ENCODE data around the gene NIM1K.
"Not testable (repeated sequence)": the region's sequence is repeated elsewhere in the genome, so short reads cannot be mapped to it uniquely, and the experiment has no call there.

Gene NIM1K
- total RNA-seq, result 0 to 0.16 (median 0.10) reads per million in 18 experiments

DNA sequence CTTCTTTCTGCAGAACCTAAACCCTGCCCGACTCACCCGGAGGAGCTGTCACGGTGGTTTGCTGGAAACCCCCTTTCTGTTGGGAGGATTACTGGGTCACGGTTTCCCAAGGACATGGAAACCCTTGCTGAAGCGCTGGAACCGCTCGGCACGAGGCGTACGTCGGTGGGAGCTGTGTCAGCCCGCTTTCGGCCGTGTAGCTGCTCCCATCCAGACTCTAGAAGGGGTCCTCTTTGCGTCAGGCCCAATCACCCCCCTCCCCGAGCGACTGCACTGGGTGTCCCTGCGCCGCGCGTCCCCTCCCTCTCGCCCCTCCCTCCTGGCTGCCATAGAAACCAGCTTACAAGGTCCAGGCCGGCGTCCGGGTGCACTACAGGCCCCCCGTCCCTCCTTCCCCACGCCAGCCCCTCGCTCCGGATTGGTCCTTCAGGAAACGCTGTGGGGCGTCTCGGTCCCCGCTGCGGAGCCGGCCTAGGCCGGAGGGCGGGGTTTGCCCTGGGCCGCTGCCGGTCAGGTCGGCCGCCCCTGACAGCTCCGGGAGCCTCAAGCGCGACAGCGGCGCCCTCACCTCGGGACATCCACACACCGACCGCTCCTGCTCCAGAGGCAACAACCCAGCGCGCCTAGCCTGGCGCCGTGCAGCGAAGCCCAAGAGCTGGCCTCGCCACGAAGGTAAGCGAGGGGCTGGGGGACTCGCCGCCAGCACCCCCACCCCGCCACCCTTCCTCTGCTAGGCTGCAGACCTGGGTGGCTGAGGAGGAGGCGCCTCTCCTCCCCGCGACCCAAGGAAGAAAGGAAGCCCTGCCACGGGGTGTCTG lies at the start of gene NIM1K:
NIM1K (plus strand) TSS at position 486 of the 818 bp plus-strand sequence. CDS start 53,551 bp downstream, outside the sequence.
- DNase-seq, result no peak

DNA sequence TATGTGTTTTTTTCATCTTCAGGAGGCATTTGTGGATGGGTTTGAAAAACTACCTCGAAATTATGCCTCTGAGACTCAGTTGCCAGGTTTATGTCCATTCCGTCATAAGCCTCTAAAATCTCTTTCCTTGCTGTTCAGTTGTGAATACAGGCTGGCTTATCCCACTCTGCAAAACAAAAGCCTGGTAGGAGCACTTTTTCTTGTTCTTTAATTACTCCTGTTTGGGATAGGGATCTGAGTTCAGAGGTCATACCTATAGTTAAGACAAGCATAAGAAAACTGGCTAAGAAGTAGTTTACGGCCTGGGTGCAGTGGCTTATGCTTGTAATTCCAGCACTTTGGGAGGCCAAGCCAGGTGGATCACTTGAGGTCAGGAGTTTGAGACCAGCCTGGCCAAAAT lies 47.0 kb upstream of the NIM1K start:
- DNase-seq, result no peak

DNA sequence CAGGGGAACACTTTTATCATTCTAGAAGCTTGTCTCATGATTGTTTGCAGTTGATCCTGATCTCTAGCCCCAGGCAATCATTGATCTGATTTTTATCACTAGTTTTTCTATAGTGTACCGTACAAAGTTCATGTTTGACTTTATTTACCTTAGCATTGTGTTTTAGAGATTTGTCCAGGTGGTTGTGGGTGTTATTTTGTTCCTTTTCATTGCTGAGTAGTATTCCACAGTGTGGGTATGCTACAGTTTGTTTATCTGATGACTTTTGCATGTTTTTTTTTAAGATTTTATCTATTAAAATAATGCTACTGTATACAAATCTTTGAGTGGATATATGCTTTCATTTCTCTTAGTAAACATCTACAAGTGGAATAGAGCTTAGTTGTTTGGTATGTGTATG lies 45.1 kb upstream of the NIM1K start:
- no peak for DNase-seq

DNA sequence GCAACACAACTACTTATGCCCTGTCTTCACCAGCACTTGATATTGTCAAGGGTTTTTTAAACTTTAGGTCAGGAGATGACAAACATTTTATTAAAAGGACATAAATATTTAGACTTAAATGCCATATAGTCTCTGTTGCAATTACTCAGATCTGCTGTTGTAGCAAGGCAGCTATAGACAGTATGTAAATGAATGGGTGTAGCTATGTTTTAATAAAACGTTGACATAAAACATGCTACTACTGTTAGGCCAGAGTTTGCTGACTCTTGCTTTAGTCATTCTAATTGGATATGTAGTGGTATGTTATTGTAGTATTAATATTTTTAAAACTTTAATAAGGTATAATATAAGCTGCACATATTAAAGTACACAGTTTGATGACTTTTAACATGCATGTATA lies 43.6 kb upstream of the NIM1K start:
- no peak for DNase-seq

DNA sequence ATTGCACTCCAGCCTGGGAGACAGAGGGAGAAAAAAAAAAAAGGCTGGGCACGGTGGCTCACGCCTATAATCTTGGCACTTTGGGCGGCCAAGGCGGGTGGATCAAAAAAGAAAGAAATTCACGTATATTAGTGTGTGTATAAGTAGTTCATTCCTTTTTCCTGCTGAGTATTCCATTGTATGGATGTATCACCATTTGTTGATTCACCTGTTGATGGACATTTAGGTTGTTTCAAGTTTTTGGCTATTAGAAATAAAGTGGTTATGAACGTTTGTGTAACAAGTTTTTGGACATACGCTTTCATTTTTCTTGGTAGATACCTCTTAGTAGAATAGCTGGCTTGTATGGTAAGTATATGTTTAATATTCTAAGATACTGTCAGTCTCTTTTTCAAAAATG lies 42.8 kb upstream of the NIM1K start:
- DNase-seq, result no peak

DNA sequence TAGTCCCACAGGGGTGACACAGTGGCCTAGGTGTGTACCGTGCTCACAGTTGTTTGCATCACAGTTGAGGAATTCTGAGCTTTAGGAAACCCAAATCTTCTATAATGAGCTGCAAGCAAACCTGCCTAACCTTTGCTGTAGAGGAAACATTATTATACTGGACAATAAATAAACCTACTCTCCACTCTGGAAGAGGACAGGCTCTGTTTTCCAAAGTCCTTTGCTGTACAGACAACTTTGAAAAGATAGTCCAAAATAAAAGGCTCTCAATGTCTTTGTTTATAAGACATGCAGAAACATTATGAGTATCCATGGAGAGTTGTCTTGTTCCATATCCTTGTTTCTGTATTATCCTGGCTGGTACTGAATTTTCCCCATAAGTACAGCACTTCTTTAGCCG lies 42.0 kb upstream of the NIM1K start:
- no peak for DNase-seq

DNA sequence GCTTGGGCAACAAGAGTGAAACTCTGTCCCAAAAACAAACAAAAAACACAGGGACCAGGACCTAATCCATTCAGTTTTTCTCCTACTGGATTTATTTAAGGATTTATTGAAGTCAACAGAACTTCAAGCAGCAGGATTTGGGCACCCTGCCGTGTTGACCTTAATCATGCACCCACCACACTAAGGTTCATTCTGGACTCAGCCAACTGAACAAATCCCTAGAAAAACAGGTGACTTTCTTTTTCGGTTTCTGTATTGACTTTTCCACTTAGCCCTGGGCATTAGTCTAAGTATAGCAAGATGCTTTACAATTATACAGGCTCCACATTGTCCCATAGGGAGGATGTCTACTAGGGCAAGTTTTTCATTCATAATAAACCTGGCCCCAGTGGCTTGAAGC lies 41.3 kb upstream of the NIM1K start:
- DNase-seq, result no peak

DNA sequence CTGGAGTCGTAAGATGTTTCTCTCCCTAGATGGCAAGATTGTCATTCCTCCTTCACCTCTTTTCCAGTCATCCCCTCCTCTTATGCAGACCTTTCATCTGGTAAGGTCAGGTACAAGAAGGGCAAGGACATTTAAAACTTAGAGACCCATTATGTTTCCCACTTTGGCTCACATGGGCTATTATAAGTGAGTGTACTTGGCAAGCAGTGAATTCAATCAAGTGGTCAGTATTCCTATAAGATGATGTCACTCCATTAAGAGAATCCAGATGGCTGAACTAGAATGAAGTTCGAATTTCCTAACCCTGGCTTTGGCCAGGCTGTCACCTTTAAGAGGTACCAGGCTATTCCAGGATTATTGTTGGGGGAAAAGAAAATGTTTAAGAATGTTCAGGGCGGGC lies 39.1 kb upstream of the NIM1K start:
- no peak for DNase-seq

DNA sequence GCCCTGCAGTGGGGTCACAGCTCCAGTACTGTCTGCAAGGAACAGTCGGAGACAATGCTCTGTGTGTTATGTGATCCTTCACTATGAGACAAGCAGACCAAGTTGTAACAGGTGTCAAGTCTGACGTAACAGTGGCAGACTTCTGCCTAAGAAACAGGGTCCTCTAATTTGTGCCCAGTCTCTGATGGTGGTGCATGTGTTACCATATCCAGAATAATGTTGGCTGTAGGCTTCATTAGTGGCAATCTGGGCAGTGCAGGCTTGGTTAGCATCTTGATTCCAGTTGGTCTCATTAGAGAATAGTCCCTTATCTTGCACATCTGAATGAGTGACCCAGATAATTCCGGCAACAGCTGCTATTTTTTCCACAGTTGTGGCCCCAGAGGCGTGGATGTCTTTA lies 37.6 kb upstream of the NIM1K start:
- DNase-seq, result no peak

DNA sequence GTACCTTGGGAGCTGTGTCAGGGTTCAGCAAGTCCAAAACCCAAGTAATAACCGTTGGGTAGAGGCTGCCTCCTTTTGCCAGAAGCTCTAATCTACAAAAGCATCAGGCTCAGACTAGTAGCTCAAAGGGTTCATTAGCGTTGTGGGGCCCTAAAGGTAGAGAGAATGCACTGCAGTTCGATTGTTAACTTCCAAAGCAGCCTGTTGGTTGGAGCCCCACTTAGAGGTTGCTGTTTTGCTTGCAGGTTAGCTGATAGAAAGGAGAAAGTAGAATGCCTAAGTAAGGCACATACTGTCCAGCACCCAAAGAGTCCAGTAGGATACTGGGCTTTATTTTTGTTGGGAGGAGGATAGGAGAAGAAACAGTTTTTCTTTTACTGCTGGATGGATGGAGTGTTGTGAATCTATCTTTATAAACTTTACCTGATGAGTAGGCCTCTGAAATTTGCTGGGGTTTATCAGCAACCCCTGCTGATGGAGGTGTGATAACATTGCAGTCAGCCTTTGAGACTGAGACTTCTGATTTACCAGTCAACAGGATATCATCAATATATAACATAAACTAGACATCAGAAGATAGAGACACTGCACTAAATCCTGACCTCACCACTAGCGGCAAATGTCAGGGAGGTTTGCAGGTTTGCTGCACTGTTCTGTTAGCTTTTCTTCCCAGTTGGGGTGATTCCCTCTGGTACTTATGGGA lies 36.5 kb upstream of the NIM1K start:
- DNase-seq, result no peak

DNA sequence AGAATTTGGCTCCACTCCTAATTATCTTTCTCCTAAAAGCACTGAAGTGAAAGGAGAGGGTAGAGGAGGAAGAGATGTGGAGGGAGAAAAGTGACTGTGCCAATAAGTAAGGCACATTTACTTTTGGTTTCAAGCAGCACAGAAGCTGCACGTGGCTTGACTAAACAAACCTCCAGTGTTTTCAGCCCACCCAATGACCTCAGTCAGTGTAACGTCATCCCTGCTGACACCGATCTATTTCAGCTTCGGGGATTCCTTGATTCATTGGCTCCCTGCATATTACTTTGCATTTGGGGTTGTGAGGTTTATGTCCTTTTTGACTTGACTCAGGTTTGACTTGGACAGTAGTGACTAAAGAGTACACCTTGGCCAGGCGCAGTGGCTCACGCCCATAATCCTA lies 35.6 kb upstream of the NIM1K start:
- DNase-seq, result no peak

DNA sequence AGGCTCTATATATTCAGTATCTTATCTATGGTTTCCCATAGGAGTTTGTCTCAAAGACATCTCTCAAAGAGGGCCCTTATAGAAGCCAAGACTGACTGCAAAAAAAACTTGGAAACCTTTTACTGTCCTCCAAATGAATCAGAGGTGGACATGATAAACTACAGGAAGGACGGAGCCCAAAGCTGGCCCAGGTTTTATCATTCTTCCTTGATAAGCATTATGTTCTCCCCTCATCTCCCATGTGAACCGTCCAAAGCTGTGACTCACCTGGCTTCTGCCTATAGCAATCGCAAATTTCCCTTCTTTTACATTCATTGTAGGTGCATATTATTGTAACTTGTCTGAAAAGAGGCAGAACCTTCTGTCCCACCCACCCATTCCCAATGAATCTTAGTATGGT lies 35.0 kb upstream of the NIM1K start:
- no peak for DNase-seq

DNA sequence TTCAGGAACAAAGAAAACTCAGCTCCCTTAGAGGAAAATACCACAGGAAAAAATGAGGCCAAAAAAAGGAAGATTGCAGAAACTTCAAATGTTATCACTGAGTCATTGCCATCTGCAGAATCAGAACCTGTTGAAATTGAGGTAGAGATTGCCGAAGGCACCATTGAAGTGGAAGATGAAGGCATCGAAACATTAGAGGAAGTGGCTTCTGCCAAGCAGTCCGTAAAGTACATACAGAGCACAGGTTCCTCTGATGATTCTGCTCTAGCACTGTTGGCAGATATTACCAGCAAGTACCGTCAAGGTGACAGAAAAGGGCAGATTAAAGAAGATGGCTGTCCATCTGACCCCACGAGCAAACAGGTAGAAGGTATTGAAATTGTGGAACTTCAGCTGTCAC lies 30.8 kb upstream of the NIM1K start:
- DNase-seq, result peak in 1 of 2 donors; percentile 2

DNA sequence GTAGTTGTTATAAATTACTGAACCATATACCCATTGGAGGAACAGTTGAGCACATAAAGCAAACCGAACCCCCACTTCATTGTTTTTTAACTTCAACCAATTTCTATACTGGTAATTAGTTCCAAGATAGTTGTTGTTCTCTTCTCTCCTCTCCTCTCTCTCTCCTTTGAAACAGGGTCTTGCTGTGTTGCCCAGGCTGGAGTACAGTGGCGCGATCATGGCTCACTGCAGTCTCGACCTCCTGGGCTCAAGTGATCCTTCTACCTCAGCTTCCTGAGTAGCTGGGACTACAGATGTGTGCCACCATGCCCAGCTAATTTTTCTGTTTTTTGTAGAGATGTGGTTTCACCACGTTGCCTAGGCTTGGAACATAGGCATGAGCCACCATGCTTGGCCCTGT lies 27.2 kb upstream of the NIM1K start:
- DNase-seq, result not testable (repeated sequence)

DNA sequence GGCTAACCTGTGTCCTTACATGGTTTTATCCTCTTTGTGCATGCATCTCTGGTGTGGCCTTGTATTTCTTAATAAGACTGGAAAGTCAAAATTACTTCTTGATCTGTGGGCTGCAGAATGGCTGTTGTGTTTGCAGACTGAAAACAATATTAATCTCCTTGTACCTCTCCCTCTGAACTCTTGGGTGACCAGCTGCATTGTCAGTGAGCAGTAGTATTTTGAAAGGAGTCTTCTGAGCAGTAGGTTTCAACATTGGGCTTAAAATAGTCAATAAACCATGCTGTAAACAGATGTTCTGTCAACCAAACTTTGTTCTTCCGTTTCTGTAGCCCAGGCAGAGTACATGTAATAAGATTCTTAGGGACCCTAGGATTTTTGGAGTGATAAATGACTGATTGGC lies 26.7 kb upstream of the NIM1K start:
- no peak for DNase-seq

DNA sequence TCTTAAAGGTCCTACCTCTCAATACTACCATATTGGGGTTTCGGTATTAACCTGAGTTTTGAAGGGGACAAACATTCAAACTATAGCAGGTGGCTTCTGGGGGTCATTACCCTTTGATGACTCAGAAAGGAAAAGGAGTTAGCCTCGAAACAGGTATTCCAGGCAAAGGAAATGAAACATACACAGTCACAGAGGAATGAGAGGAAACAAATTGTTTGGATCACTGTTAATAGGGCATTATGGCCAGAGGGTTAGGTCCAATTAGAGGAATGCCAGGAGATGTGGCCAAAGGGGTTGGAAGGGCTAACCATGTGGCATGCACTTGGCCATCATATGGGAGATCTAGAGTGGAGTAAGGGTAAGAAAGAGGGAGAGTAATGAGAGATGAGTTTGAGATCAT lies 23.9 kb upstream of the NIM1K start:
- no peak for DNase-seq

DNA sequence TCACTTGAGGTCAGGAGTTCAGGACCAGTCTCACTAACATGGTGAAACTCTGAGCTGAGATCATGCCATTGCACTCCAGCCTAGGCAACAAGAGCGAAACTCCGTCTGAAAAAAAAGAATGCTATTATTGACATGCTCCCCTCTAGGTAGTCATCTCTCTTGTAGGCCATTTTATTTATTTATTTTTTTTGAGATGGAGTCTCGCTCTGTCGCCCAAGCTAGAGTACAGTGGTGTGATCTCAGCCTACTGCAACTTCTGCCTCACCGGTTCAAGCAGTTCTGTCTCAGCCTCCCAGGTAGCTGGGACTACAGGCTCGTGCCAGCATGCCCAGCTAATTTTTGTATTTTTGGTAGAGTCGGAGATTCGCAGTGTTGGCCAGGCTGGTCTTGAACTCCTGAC lies 20.6 kb upstream of the NIM1K start:
- no peak for DNase-seq

DNA sequence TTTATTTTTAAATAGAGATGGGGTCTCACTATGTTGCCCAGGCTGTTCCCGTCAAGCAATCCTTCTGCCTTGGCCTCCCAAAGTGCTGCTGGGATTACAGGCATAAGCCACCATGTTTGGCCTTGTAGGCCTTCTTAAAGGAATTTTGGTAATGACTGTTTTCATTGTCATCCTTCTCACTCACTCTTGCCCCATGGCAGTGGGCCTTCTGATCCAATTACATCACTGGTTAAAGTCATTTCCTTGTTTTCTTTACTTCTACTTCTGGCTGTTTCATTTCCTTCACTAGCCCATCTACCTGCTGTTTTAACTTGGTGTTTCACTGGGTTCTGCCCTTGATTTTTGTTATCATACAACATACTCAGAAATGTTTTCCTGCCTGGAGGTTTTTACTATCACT lies 20.1 kb upstream of the NIM1K start:
- peak in 1 of 2 donors; percentile 5 for DNase-seq

DNA sequence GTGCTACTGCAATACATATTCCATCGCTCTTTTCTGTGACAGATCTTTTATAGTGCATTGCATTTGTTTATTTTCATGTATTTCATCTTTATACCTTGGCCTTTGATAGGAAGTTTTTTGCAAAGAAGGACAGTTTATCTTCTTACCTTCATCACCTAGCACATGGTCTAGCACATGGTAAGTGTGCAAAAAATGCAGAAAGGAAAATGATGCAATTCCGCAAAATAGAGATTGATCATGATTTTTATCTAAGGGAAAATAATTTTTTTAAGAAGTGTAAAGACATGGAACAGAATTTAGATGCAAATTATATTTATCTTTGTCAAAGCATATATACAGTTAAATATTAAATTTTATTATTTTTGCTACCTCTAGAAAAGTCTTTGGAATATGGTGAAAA lies 19.2 kb upstream of the NIM1K start:
- no peak for DNase-seq

DNA sequence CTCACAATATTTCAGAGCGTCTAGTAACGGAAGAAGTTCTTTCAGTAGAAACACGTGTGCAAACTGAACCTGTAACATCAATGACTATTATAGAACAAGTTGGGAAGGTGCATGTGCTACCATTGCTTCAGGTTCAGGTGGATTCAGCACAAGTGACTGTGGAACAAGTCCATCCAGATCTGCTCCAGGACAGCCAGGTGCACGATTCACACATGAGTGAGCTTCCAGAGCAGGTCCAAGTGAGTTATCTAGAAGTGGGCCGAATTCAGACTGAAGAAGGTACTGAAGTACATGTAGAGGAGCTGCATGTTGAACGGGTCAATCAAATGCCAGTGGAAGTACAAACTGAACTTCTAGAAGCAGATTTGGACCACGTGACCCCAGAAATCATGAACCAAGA lies 17.4 kb upstream of the NIM1K start:
- no peak for DNase-seq

DNA sequence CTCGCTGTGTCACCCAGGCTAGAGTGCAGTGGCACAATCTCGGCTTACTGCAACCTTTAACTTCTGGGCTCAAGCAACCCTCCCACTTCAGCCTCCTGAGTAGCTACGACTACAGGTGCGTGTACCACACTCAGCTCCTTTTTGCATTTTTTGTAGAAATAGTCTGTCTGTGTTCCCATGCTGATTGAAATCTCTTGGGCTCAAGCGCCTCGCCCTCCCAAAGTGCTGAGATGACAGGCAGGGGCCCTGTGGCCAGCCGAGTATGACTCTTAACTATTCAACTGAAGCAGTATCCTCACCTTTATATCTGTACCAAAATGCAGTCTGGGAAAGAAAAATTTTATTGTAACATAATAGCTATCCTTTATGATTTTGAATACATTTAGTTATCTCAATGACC lies 12.2 kb upstream of the NIM1K start:
- DNase-seq, result no peak

DNA sequence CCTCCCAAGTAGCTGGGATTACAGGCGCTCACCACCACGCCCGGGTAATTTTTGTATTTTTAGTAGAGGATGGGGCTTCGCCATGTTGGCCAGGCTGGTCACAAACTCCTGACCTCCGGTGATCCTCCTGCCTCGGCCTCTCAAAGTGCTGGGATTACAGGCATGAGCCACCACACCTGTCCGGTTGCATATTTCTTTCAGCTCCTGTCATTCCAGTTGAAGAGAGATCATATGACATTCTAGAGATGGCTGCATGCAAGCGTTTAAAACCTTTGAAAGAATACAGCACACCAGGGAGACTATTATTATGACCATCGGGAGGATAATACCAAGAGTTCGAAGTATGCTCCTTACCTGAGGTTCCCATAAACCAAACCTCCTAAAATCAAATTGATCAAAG lies 9.6 kb upstream of the NIM1K start:
- no peak for DNase-seq

DNA sequence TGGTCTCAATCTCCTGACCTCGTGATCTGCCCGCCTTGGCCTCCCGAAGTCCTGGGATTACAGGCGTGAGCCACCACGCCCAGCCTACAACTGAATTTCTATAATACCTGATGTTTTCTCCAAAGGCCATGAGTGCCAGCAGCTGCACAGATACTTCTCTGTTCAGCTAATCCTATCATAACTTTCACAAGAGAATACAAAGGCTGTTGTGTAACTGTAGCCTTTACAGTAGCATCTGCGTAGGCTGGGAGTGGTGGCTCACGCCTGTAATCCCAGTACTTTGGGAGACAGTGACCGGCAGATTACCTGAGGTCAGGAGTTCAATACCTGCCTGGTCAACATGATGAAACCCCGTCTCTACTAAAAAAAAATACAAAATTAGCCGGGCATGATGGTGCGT lies 8.9 kb upstream of the NIM1K start:
- DNase-seq, result not testable (repeated sequence)
